Activated CD4-positive, alpha-beta T cell treated with anti-CD3 and anti-CD28 coated beads for 1 hour (primary cell): ENCODE data around the gene STK11IP.

Source experiments
- DNase-seq: peaks from one replicate; pipeline ENCODE4 v3.0.0-alpha.2; 2020

The STK11IP gene

GRCh38 chr2:219597552-219598307 lies at the start of gene STK11IP:
Gene STK11IP (plus strand): TSS chr2:219597857. CDS start chr2:219598120, 263 bp downstream.
- DNase-seq, result peak; percentile 77

- DNase-seq, result no peak
Observed at GRCh38 chr2:219548990-219549389, 48.7 kb upstream of the STK11IP start.

DNA sequence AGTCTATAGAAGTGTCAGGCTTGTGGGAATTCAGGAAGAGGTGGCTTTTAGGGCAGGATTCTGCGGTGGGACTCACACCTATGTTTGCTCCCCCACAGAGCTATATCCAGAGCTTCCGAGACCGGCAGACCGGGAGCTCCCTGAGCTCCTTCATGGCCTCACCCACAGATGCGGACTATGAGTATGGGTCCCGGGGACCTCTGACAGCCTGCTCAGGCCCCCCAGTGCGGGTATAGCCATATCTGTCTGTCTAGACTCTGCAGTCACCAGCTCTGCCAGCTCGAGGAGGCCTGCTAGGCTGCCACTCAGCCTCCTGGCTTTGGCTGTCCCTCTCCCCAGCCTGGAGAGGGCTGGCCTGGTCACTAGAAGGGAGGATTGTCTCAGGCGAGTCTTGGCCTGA lies 48.0 kb upstream of the STK11IP start:
- no peak for DNase-seq

DNA sequence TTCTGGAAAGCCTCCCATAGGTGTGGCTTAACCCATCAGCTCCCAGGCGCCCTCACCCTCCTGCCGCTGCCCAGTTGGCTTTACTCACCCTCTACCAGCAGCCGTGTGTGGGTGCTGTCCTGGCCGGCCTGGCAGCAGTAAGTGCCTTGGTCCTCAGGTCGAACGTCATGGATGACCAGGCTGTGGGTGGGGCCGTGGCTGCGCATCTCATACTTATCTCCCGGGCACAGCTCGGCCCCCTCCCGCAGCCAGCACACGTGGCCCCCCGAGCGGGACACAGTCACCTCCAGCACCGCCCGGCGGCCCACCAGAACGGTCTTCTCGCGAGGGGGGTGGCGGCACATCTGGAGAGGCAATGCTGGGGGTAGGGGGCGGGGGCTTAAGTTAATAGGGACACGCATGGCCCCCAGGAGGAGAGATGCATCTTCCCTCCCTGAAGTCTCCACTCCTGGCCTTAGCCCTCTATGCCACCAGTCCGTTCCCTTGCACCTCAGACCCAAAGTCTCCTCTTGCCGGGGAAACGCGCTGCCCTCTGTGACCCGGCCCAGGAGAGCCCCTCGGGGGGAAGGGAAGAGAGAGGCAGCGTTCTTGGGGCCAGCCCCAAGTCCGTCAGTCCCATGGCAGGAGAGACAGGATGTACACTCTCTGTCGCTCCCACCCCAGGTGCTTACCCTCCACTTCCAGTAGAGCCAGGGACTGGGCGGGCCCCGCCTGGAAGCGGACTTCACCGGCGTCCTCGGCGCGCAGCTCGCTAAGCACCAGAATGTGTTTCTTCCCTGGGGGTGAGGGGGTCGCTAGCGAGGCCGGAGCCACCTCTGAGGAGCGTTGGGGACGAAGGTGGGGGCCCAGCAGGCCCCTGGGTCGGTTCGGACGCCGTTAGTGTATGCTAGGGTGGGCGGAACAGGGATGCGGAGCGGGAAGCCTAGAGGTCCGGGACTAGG lies 45.9 kb upstream of the STK11IP start:
- DNase-seq, result no peak

DNA sequence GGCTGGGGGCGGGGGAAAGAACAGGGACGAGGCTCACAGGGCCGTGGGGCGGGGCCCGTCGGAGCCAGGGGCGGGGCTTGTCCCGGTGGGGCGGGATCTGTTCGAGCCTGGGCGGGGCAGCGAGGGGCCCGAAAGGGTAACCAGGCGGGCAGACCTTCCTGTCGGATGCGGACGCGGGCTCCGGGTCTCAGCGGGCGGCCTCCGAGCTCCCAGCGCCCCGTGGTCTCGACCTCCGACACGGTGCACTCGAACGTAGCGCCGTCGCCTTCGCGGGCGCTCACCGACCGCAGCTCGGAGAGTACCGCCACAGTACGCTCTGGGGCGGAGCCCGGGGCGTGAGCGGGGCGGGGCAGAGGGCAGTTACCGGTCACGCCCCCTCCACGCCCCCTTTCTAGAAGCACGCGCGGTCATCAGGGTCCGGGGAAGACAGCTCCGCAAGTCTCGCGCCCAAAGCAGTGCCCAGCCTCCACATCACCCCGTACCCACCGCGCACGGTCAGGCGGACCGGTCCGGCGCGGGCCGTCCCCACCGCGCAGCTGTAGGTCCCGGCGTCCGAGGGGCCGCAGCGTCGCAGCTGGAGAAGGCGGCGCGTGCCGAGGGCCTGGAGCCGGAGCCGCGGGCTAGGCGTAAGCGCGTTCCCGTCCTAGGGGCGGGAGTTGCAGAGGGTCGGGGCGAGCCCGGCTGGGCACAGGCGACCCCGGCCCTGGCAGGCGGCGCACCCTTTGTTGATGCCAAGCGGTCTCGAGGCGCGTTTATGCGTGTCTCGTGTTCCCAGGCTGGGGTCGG lies 45.1 kb upstream of the STK11IP start:
- peak; percentile 65 for DNase-seq

- no peak for DNase-seq
Observed at GRCh38 chr2:219553168-219553417, 44.6 kb upstream of the STK11IP start.

DNA sequence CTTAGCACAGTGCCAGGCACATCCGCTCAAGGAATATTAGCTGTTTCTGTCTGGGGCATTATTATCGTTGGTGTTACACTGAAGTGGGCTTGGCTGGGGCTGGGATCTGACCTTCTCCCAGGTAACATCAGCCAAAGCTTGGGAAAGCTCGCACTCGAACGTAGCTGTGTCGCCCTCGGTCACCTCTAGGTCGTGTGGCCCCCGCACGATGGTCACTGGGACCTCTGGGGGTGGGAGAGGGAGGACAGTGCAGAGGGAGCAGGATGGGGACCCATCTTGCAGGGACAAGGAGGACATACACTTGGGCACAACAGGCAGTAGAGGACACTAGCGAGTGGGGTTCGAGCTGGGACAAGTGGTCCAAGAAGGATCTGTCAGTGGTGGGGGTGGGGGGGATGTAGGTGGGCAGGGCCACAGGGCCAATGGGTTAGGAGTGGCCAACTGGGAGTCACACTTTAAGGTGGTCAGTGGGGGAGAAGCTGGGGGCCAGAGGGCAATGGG lies 44.1 kb upstream of the STK11IP start:
- no peak for DNase-seq

DNA sequence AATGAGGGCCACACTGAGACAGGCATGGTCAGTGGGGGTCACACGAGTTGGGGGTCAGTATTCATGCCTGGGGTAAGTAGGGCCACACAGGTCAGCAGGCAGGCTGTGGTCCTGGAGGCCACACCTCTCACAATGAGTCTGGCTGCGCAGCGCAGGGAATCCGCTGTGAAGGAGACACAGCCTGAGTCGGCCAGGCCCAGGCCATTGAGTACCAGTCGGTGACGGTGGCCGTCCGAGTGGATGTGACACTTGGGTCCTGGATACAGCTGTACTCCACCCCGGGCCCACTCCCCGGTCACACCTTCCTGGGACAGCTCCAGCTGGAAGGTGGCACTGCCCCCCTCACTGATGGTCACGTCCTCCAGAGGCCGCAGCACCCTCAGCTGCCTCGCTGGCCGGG lies 43.3 kb upstream of the STK11IP start:
- no peak for DNase-seq

DNA sequence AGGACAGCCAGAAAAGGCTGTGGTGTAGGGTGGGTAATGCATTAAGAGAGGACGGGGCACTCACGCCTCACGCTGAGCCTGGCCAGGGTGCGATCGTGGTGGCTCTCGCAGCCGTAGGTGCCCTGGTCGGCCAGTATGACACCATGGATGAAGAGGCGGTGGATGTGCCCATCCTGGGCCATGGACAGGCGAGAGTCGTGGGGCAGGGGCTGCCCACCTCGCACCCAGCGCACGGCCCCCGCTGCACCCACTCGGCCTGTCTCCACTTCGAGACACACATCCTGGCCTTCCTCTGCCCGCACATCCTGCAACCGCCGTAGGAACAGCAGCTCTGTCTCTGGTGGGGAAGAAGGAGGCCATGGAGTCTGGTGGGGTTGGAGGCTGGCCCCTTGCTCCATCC lies 41.7 kb upstream of the STK11IP start:
- DNase-seq, result no peak

GRCh38 chr2:219556413-219556812 lies 41.2 kb upstream of the STK11IP start:
- DNase-seq, result no peak

DNA sequence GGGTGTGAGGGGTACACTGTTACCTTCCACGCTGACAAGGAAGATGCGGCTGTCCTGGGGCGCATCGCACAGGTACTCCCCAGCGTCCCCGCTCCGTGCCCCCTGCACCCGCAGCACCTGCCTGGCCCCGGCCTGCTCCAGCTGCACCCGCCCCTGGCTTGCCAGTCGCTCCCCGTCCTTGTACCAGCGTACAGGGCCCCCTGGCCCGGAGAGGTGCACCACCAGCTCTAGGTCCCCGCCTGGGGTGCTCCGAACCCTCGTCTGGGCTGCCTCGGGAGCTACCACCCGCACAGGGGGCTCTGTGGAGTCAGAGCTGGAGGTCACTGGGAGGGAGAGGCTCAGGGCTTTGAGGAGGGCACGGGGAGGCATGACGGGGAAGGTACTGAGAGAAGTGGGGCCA lies 40.3 kb upstream of the STK11IP start:
- DNase-seq, result no peak

- no peak for DNase-seq
Observed at GRCh38 chr2:219557791-219558785, 39.6 kb upstream of the STK11IP start.

- no peak for DNase-seq
Observed at GRCh38 chr2:219559156-219559915, 38.3 kb upstream of the STK11IP start.

DNA sequence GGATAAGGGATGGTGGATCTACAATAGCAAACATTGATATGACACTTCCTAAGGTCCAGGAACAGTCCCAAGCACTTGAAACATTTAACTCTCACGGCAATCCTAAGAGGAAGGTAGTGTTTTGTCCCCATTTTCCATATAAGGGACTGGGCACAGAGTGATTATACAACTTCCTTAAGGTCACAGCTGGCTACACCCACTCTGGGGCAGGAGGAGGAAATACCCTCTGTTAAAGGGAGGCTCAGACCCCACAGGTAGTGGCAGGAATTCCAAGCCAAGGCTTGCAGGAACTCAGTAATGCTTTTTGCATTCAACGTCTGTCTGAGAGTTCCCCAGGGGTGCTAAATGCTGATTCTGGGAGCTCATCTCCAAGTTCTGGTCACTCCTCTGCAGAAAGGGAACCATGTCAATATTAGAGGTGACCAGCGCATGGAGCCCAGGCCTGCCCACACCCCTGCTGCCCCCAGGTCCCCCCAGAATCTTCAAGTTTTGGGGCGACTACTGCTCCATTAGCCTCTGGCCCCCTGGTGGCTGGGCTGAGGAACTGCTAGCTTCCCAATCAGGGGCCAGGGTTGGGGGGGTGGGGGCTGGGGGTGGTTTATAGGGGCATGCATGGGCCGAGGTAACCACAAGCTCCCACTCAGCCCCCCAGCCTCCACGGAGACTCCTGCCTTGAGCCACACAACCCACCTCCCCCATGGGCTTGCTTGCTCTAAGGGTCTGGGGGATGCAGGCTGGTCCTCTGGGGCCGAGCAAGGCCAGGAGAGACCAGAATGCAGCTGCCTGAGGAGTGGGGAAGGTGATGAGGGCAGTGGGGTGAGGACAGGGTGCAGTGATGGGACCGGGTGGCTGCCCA lies 37.4 kb upstream of the STK11IP start:
- DNase-seq, result no peak

GRCh38 chr2:219560893-219561178 lies 36.8 kb upstream of the STK11IP start:
- no peak for DNase-seq

DNA sequence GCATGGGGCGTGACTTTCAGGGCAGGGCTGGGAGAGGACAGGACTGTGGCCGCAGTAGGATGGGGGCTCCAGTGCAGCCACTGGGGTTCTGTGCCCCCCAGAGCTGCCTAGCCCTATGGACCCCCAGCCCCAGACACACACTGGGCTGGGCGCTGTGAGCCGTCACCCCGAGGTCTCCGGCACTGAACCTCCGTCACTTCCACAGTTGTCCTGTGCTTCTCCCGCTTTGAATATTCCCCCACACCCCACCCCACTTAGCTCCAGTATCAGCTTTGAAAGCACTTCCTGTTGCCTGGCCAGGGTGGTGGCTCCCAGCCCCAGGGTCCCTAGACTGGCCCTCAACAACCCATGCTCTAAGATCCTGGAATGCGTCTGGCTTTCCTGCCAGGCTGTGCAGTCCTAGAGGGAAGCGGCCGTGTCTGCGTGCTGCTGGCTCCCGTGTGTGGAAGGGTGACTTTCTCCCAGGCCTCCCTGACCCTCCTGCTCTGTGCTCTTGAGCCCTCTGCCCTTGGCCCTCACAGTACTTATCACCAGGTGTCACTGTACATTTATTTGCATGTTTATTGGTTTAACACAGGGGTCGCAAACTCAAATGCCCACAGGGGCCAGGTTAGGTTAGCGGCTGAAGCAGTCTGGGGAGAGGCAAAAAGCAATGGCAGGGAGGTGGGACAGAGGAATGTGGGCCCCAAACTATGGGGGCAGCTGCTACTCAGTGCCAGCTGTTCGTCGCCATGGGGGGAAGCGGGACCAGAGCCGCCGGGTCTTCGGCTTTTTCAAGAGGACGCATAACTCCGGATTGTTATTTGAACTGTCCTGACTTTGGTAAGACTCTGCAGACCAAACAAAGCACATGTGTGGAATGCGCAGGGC lies 36.2 kb upstream of the STK11IP start:
- DNase-seq, result no peak

GRCh38 chr2:219562049-219563020 lies 35.3 kb upstream of the STK11IP start:
- no peak for DNase-seq

- DNase-seq, result no peak
Observed at GRCh38 chr2:219563271-219563928, 34.3 kb upstream of the STK11IP start.
